Measurements from ENCODE around the gene OR2H2.

The OR2H2 gene

DNA sequence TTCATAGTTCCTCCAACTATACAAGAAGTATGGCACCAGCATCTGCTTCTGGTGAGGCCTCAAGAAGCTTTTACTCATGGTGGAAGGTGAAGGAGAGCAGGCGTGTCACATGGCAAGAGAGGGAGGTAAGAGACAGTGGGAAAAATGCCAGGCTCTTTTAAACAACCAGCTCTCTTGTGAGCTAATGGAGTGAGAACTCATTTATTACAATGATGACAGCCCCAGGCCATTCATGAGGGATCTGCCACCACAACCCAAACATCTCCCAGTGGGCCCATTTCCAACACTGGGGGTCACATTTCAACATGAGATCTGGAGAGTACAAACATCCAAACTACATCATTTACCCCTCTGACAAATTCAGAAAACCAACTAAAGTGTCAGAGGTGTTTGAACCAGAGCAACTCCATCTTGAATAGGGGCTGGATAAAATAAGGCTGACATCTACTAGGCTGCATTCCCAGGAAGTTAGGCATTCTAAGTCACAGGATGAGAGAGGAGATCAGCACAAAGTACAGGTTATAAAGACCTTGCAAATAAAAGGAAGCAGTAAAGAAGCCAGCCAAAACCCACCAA, 23.2 kb upstream of the OR2H2 start:
- Histone ChIP-seq H3K9ac (ENCODE audit: low read depth, low read length) (no peak overlapping the region), H3K4me1 (ENCODE audit: control insufficient read depth, insufficient read depth, low read length) (peaks cover 27% of the 10 kb centered on the region), H3K27ac (ENCODE audit: low read depth, low read length) (no peak overlapping the region), H3K9me3 (ENCODE audit: control insufficient read depth, insufficient read depth, low read length) (no peaks in the 10 kb centered on the region), H3K4me3 (ENCODE audit: low read depth, low read length) (no peak overlapping the region), H3K27me3 (ENCODE audit: control insufficient read depth, insufficient read depth, low read length) (peaks cover 27% of the 10 kb centered on the region), H3K36me3 (ENCODE audit: control insufficient read depth, insufficient read depth, low read length) (no peaks in the 10 kb centered on the region)

DNA sequence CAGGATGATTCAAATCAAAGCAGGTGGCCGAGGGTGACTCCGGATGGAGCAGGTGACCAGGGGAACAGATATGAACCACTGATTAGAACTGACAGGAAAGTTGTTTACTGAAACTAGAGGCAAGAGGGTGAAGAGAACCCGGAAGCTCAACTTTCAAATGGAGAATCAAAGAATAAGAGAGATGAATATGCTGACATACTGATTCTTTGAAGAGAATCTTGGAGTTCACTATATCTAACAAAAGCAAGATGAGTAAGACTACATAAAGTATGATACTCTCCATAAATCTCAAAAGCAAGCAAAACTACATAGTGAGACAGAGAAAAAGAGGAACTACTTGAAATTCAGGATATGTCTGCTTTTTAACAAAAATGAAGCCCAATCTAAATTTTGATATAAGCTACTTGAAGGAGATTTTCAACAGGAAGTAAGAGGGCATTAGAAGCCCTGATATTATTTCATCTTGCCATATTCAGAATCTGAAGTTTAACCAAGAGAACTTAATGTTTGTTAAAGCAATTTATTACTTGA, 21.4 kb upstream of the OR2H2 start:
- H3K36me3 ChIP-seq (ENCODE audit: control insufficient read depth, insufficient read depth, low read length): no peaks in the 10 kb centered on the region
- no peak overlapping the region for H3K27ac ChIP-seq (ENCODE audit: low read depth, low read length)
- H3K27me3 ChIP-seq (ENCODE audit: control insufficient read depth, insufficient read depth, low read length): peaks cover 19% of the 10 kb centered on the region
- no peak overlapping the region for H3K9ac ChIP-seq (ENCODE audit: low read depth, low read length)
- no peaks in the 10 kb centered on the region for H3K9me3 ChIP-seq (ENCODE audit: control insufficient read depth, insufficient read depth, low read length)
- peaks cover 12% of the 10 kb centered on the region for H3K4me1 ChIP-seq (ENCODE audit: control insufficient read depth, insufficient read depth, low read length)
- no peak overlapping the region for H3K4me3 ChIP-seq (ENCODE audit: low read depth, low read length)

DNA sequence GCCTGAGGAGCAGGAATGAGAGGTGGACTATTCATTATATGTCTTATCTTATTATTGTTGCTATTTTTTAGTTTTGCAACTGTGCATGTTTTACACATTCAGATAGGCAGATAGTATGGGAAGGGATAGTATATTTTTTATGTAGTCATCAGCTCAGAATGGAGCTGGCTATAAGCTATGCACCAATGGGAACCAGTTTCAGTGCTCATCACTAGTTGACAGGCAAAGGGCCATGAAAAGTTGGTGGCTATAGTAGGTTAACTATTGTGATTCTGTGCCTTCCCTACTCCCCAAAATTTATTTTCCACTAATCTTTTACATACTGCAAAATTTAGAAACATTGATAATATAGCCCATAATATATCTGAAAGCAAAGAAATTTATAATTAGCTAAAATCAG, 20.0 kb upstream of the OR2H2 start:
- H3K4me1 ChIP-seq (ENCODE audit: control insufficient read depth, insufficient read depth, low read length): peaks cover 2% of the 10 kb centered on the region; the same call in 1 of the 2 replicates
- H3K36me3 ChIP-seq (ENCODE audit: control insufficient read depth, insufficient read depth, low read length): no peaks in the 10 kb centered on the region
- H3K4me3 ChIP-seq (ENCODE audit: low read depth, low read length): no peak overlapping the region
- peaks cover 6% of the 10 kb centered on the region for H3K27me3 ChIP-seq (ENCODE audit: control insufficient read depth, insufficient read depth, low read length)
- no peak overlapping the region for H3K27ac ChIP-seq (ENCODE audit: low read depth, low read length)
- H3K9me3 ChIP-seq (ENCODE audit: control insufficient read depth, insufficient read depth, low read length): no peaks in the 10 kb centered on the region
- H3K9ac ChIP-seq (ENCODE audit: low read depth, low read length): no peak overlapping the region

DNA sequence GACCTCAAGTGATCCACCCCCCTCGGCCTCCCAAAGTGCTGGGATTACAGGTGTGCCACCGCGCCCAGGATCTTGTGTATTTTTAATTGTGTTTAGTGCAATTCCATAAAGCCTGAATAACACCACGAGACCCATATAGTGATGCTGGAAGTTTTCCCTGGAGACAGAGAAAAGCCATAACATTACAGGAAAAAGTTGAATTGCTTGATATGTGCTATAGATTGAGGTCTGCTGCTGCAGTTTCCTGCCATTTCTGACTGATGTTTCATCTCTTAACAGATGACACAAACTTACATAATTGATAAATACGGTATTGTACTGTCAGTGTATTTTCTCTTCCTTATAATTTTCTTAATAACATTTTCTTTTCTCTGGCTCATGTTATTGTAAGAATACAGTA, 18.1 kb upstream of the OR2H2 start:
- H3K27me3 ChIP-seq (ENCODE audit: control insufficient read depth, insufficient read depth, low read length): no peaks in the 10 kb centered on the region
- no peaks in the 10 kb centered on the region for H3K4me1 ChIP-seq (ENCODE audit: control insufficient read depth, insufficient read depth, low read length)
- no peak overlapping the region for H3K4me3 ChIP-seq (ENCODE audit: low read depth, low read length)
- no peak overlapping the region for H3K9ac ChIP-seq (ENCODE audit: low read depth, low read length)
- no peak overlapping the region for H3K27ac ChIP-seq (ENCODE audit: low read depth, low read length)
- H3K36me3 ChIP-seq (ENCODE audit: control insufficient read depth, insufficient read depth, low read length): no peaks in the 10 kb centered on the region
- no peaks in the 10 kb centered on the region for H3K9me3 ChIP-seq (ENCODE audit: control insufficient read depth, insufficient read depth, low read length)

DNA sequence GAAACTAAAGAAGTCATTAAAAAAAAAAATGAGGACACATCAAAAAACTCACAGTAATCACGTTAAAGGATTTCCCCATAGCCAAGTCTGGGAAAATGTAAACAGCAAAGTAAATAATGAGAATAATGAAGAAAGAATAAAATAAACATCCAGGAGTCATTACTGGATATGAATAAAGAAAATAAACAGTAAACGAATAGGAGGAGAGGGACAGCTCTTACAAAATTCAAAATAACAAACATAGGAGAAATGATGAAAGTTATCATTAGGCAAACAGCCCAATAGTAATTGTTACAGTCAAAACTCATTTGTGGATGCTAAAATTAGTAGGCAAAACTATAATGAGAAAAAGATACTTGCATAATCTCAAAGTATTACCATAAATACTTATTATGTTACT, 17.4 kb upstream of the OR2H2 start:
- Histone ChIP-seq H3K4me3 (ENCODE audit: low read depth, low read length) (no peak overlapping the region), H3K9me3 (ENCODE audit: control insufficient read depth, insufficient read depth, low read length) (no peaks in the 10 kb centered on the region), H3K27ac (ENCODE audit: low read depth, low read length) (no peak overlapping the region), H3K27me3 (ENCODE audit: control insufficient read depth, insufficient read depth, low read length) (no peaks in the 10 kb centered on the region), H3K36me3 (ENCODE audit: control insufficient read depth, insufficient read depth, low read length) (no peaks in the 10 kb centered on the region), H3K4me1 (ENCODE audit: control insufficient read depth, insufficient read depth, low read length) (no peaks in the 10 kb centered on the region), H3K9ac (ENCODE audit: low read depth, low read length) (no peak overlapping the region)

DNA sequence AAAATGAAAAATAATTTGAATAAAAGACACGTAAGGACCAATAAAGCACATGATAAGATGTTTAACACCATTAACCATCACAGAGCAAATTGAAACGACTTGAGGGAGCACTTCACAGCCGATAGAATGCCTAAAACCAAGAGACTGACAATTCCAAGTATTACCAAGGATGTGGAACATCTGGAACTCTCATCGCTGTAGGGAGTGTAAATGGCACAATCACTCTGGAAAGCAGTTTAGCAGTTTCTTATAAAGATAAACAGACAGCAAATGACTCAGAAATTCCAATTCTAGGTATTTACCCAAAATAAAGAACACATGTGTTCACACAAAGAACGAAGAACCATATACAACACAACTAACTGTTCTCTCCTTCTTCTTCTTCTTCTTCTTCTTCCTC, 16.9 kb upstream of the OR2H2 start:
- H3K9me3 ChIP-seq (ENCODE audit: control insufficient read depth, insufficient read depth, low read length): no peaks in the 10 kb centered on the region
- no peak overlapping the region for H3K4me3 ChIP-seq (ENCODE audit: low read depth, low read length)
- H3K4me1 ChIP-seq (ENCODE audit: control insufficient read depth, insufficient read depth, low read length): no peaks in the 10 kb centered on the region
- no peak overlapping the region for H3K27ac ChIP-seq (ENCODE audit: low read depth, low read length)
- H3K27me3 ChIP-seq (ENCODE audit: control insufficient read depth, insufficient read depth, low read length): no peaks in the 10 kb centered on the region
- no peaks in the 10 kb centered on the region for H3K36me3 ChIP-seq (ENCODE audit: control insufficient read depth, insufficient read depth, low read length)
- no peak overlapping the region for H3K9ac ChIP-seq (ENCODE audit: low read depth, low read length)

DNA sequence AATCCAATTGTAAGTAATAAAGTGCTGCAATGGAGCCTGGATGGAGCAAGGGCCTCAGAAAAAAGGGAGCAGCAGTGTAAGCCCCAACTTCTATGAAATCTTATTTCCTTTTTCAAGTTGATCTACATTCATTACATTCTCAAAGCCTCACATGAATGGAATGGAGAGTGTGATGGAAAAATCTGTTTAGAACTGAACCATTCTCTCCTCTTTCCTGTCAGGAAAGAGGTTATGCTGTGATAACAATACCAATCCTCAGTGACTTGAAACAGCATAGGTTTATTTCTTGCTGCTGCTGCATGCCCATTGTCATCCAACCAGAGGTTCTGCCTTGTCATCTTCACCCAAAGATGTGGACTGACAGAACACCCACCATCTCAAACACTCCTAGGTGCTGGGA, 8.9 kb upstream of the OR2H2 start:
- H3K9me3 ChIP-seq (ENCODE audit: control insufficient read depth, insufficient read depth, low read length): no peaks in the 10 kb centered on the region
- H3K9ac ChIP-seq (ENCODE audit: low read depth, low read length): no peak overlapping the region
- H3K4me3 ChIP-seq (ENCODE audit: low read depth, low read length): no peak overlapping the region
- no peaks in the 10 kb centered on the region for H3K4me1 ChIP-seq (ENCODE audit: control insufficient read depth, insufficient read depth, low read length)
- no peak overlapping the region for H3K27ac ChIP-seq (ENCODE audit: low read depth, low read length)
- H3K36me3 ChIP-seq (ENCODE audit: control insufficient read depth, insufficient read depth, low read length): no peaks in the 10 kb centered on the region
- no peaks in the 10 kb centered on the region for H3K27me3 ChIP-seq (ENCODE audit: control insufficient read depth, insufficient read depth, low read length)

DNA sequence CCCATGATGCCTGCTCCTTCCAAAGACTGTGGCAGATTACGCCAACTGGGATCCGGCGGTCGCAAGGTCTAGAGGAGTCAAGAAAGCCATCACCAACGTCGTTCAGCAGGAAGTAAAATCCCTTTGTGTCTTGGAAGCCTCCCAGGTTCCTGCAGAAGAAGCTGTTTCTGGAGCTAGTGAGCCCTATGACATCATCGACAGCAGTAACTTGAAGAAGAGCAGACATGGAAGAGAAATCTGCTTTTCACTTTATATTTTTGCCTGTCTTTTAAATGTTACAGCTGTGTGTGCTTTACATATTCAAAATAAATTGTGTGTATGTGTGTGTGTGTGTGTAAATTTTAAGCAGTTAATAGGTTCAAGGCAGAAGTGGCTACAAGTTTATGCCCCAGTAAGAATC, 7.4 kb upstream of the OR2H2 start:
- Histone ChIP-seq H3K27me3 (ENCODE audit: control insufficient read depth, insufficient read depth, low read length) (no peaks in the 10 kb centered on the region), H3K4me1 (ENCODE audit: control insufficient read depth, insufficient read depth, low read length) (no peaks in the 10 kb centered on the region), H3K9ac (ENCODE audit: low read depth, low read length) (no peak overlapping the region), H3K27ac (ENCODE audit: low read depth, low read length) (no peak overlapping the region), H3K36me3 (ENCODE audit: control insufficient read depth, insufficient read depth, low read length) (no peaks in the 10 kb centered on the region), H3K9me3 (ENCODE audit: control insufficient read depth, insufficient read depth, low read length) (no peaks in the 10 kb centered on the region), H3K4me3 (ENCODE audit: low read depth, low read length) (no peak overlapping the region)

DNA sequence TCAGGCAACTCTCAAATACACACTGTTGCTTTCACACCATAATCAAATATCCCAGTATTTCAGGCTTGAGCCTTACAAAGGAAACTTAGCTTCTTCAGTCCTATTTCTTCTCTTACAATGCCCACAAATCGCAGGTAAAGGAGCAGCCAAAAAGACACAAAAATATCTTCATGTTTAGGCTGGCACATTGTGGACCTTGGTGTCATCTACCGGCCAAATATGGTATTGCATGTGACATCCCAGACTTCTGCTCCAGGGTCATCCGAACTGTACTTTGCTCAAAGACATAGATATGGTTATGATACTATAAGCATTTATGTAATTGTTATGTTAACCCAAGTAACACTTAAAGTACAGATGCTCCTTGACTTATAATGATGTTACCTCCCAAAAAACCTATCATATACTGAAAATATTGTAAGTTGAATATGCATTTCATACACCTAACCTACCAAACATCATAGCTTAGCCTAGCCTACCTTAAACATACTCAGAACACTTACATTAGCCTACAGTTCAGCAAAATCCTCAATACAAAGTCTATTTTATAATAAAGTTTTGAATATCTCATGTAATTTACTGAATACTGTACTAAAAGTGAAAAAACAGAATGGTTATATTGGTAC, 4.6 kb downstream of the OR2H2 start:
- Histone ChIP-seq H3K4me1 (ENCODE audit: control insufficient read depth, insufficient read depth, low read length) (peaks cover 5% of the 10 kb centered on the region), H3K27me3 (ENCODE audit: control insufficient read depth, insufficient read depth, low read length) (no peaks in the 10 kb centered on the region), H3K27ac (ENCODE audit: low read depth, low read length) (no peak overlapping the region), H3K9me3 (ENCODE audit: control insufficient read depth, insufficient read depth, low read length) (no peaks in the 10 kb centered on the region), H3K9ac (ENCODE audit: low read depth, low read length) (no peak overlapping the region), H3K36me3 (ENCODE audit: control insufficient read depth, insufficient read depth, low read length) (no peaks in the 10 kb centered on the region), H3K4me3 (ENCODE audit: low read depth, low read length) (no peak overlapping the region)

DNA sequence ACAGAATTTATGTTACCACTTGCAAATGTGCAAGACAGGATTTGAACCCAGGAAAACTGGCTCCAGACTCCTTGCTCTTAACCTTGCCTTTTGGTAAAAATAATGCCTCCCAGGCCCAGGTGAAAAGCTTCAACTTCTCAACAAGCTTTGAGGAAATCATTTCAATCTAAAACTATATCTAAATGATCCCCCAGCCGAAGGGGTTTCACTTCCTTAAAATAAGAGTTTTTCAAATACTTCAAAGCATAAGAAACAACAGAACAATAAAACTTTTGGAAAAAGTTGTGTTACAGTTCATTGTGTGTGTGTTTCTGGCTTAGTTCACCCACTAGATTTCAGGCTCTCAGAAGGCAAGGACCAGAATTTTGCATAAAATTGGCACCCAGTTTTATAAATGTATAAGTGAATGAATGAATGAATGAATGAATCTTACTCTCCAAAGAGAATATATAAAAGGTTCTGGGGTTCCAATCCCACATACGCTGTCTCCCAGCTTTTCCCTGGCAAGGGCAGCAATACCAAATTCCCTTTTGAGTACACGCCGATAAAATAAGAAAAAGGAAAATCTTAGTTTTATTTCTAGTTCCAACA, 5.4 kb downstream of the OR2H2 start:
- H3K36me3 ChIP-seq (ENCODE audit: control insufficient read depth, insufficient read depth, low read length): no peaks in the 10 kb centered on the region
- H3K9ac ChIP-seq (ENCODE audit: low read depth, low read length): no peak overlapping the region
- H3K27ac ChIP-seq (ENCODE audit: low read depth, low read length): no peak overlapping the region
- no peaks in the 10 kb centered on the region for H3K9me3 ChIP-seq (ENCODE audit: control insufficient read depth, insufficient read depth, low read length)
- no peak overlapping the region for H3K4me3 ChIP-seq (ENCODE audit: low read depth, low read length)
- H3K4me1 ChIP-seq (ENCODE audit: control insufficient read depth, insufficient read depth, low read length): peaks cover 11% of the 10 kb centered on the region
- no peaks in the 10 kb centered on the region for H3K27me3 ChIP-seq (ENCODE audit: control insufficient read depth, insufficient read depth, low read length)

DNA sequence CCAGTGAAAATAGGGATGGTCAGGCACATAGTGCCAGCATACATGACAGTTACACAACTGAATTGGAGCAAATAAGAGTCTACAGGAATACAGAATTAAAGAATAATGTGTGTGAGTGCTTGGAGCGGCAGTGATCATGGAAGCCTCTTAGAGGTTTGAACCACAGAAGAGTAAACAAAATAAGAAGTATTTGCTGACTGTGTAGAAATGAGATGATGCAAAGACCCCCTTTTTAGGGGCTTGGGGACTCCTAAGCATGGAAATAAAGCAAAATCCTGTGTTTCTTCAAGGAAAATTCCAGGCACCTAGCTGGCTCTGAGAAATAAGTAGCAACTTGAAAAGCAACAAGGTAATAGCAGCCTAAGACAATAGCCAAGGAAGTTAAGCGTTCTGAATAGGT, 6.8 kb downstream of the OR2H2 start:
- Histone ChIP-seq H3K27ac (ENCODE audit: low read depth, low read length) (no peak overlapping the region), H3K9me3 (ENCODE audit: control insufficient read depth, insufficient read depth, low read length) (no peaks in the 10 kb centered on the region), H3K4me3 (ENCODE audit: low read depth, low read length) (no peak overlapping the region), H3K27me3 (ENCODE audit: control insufficient read depth, insufficient read depth, low read length) (no peaks in the 10 kb centered on the region), H3K9ac (ENCODE audit: low read depth, low read length) (no peak overlapping the region), H3K4me1 (ENCODE audit: control insufficient read depth, insufficient read depth, low read length) (peaks cover 11% of the 10 kb centered on the region), H3K36me3 (ENCODE audit: control insufficient read depth, insufficient read depth, low read length) (no peaks in the 10 kb centered on the region)

All from HUES48 (cell line).